ENCODE data around the gene CD36.

DNA sequence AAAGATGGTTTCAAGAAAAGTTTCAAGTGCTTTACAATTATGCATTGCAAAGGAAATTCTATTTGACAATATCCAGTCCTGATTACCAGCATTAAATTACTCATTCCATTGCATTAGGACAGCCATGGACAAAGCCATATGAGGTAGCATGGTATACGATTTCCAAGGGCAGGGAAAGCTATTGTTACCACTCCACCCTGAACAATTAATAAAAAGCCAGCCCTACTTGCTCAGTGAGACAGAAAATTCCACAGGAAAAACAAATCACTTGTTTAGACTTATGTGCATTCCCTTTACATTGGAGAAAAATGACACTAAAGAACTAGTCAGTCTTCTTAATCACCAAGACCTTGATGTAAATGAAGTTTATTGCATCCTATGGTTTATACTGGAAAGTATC, 5.6 kb downstream of the CD36 start:
- TF ChIP-seq POLR2AphosphoS5 (IDR thresholded peaks at IDR 0.05; ENCODE audit: low read depth, low read length), result no peak
- no peak for TF ChIP-seq POLR2A (IDR thresholded peaks at IDR 0.05; ENCODE audit: low read depth, low read length)
- no peak for TF ChIP-seq SPI1 (IDR thresholded peaks at IDR 0.05; ENCODE audit: low read depth, low read length)
- TF ChIP-seq PAX5 (IDR thresholded peaks at IDR 0.05; ENCODE audit: insufficient read depth, low read length, severe bottlenecking), result no peak

All from GM12891 (cell line).